Upper lobe of right lung (tissue), 1 donor: ENCODE data around the gene STK39. TPM values are rescaled to one million over a fixed set of nuclear protein-coding genes. Genes with fewer than 3 reads are reported as not detected.

Source experiments
- ATAC-seq: fragments of 200-7000 bp; cut with Tn5 transposase; one replicate; pipeline ENCODE4 v1.9.1; 2020; ENCODE audit warnings: mild to moderate bottlenecking, moderate library complexity
- DNase-seq: peaks from one replicate; pipeline ENCODE4 v3.0.0-alpha.2; 2020
- H3K27ac ChIP-seq: fragments of 200-600 bp; one replicate; pipeline ENCODE4 v1.8.0; 2022
- H3K27me3 ChIP-seq: fragments of 200-600 bp; one replicate; pipeline ENCODE4 v1.8.0; 2022; ENCODE audit warnings: mild to moderate bottlenecking
- H3K36me3 ChIP-seq: fragments of 200-600 bp; one replicate; pipeline ENCODE4 v1.8.0; 2022
- H3K4me1 ChIP-seq: fragments of 200-600 bp; one replicate; pipeline ENCODE4 v1.8.0; 2022
- H3K4me3 ChIP-seq: fragments of 200-600 bp; one replicate; pipeline ENCODE4 v1.8.0; 2022; ENCODE audit warnings: mild to moderate bottlenecking
- H3K9me3 ChIP-seq: fragments of 200-600 bp; one replicate; pipeline ENCODE4 v1.8.0; 2022
- CTCF ChIP-seq: fragments of 200-600 bp; IDR thresholded peaks from one replicate; pipeline ENCODE4 v1.8.0; 2022; ENCODE audit warnings: antibody characterized with exemption
- intact Hi-C: fragments of 100-400 bp; cut with DNase I; formaldehyde crosslinking; loops from one replicate; pipeline ENCODE4 v1.11.0; 2022
- total RNA-seq: library from RNA; stranded (reverse); fragmentation: NEBNext Ultra II Directional; extraction: Animal tissue kit (Norgen Biotek cat#: 25700); gene quantifications from one replicate; pipeline ENCODE4 v1.2.1, GENCODE V29; 2021
- donor health status: DM: no; HTN: yes; CAD: no; lungs with severe emphysema.

Gene STK39
- total RNA-seq, 1 donor from 2014 or later, result 13.2 TPM

GRCh38 chr2:167941604-167942003, 305.8 kb downstream of the STK39 start:
- Histone ChIP-seq H3K9me3 (no peaks in the 10 kb centered on the region), H3K36me3 (no peaks in the 10 kb centered on the region), H3K4me1 (no peaks in the 10 kb centered on the region), H3K27ac (no peak overlapping the region), H3K27me3 (no peaks in the 10 kb centered on the region), H3K4me3 (no peak overlapping the region)
- ATAC-seq (no peak), DNase-seq (no peak)
- intact Hi-C loops, result no loop called here
- no peak for TF ChIP-seq CTCF

- TF ChIP-seq CTCF, result no peak
- intact Hi-C loops, result no loop called here
- no peaks in the 10 kb centered on the region for H3K9me3 ChIP-seq
- no peak overlapping the region for H3K4me3 ChIP-seq
- H3K4me1 ChIP-seq, result no peaks in the 10 kb centered on the region
- ATAC-seq (no peak), DNase-seq (no peak)
- no peaks in the 10 kb centered on the region for H3K27me3 ChIP-seq
- H3K27ac ChIP-seq, result no peak overlapping the region
- no peaks in the 10 kb centered on the region for H3K36me3 ChIP-seq
These were observed 306.5 kb downstream of the STK39 start for GRCh38 chr2:167940734-167941507.

DNA sequence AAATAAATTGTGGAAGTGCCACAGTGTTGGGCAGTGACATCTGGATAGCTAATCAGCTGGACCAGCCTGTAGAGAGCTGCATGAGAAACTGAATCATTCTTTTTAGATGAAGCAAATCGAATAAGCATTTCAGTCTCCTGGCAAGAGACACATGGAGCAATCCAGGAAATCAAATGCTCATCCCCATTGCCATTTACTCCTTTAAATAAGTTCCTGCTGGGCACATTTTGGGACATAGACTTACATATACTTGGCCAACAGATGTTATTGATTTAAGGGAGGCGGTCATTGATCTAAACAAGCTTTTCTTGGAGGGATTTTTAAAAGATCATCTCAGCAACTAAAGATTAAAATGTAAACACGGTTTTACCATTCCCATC, 307.1 kb downstream of the STK39 start:
- intact Hi-C loops, result no loop called here
- H3K36me3 ChIP-seq, result no peaks in the 10 kb centered on the region
- DNase-seq (no peak), ATAC-seq (no peak)
- H3K9me3 ChIP-seq, result no peaks in the 10 kb centered on the region
- no peak overlapping the region for H3K27ac ChIP-seq
- TF ChIP-seq CTCF, result no peak
- H3K4me1 ChIP-seq, result no peaks in the 10 kb centered on the region
- no peak overlapping the region for H3K4me3 ChIP-seq
- no peaks in the 10 kb centered on the region for H3K27me3 ChIP-seq

GRCh38 chr2:167939514-167940345, 307.7 kb downstream of the STK39 start:
- Histone ChIP-seq H3K36me3 (no peaks in the 10 kb centered on the region), H3K27me3 (no peaks in the 10 kb centered on the region), H3K4me1 (no peaks in the 10 kb centered on the region), H3K4me3 (no peak overlapping the region), H3K9me3 (no peaks in the 10 kb centered on the region), H3K27ac (no peak overlapping the region)
- ATAC-seq (peak; percentile 44), DNase-seq (no peak)
- intact Hi-C loops, result no loop called here
- TF ChIP-seq CTCF, result no peak

DNA sequence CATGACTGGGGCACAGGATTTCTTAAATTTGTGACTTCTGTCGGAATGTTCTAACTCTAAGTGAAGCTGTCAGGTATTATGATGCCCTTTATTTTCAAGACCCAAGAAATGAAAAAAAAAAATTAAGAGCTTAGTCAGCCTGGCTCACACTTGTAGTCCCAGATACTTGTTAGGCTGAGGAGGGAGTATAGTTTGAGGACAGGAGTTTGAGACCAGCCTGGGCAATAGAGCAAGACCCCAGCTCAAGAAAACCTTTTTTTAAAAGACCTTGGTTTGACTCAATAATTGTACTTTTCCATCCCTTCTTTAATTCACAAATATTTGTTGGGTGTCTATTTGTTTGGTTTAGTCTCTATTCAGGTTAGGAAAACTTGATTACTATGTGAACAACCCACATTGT, 310.0 kb downstream of the STK39 start:
- no peak for ATAC-seq
- DNase-seq, result no peak
- no peaks in the 10 kb centered on the region for H3K9me3 ChIP-seq
- TF ChIP-seq CTCF, result no peak
- intact Hi-C loops, result no loop called here
- no peak overlapping the region for H3K4me3 ChIP-seq
- no peak overlapping the region for H3K27ac ChIP-seq
- no peaks in the 10 kb centered on the region for H3K27me3 ChIP-seq
- no peaks in the 10 kb centered on the region for H3K36me3 ChIP-seq
- H3K4me1 ChIP-seq, result no peaks in the 10 kb centered on the region
